GM21423 (cell line): ENCODE measurements around the gene EVX2.

ENCODE experiments used
- ATAC-seq: cut with Tn5 transposase; IDR thresholded peaks from one replicate; pipeline ENCODE4 v1.9.1; 2021; ENCODE audit warnings: mild to moderate bottlenecking, moderate library complexity; ENCODE audit not compliant: unreplicated experiment

The EVX2 gene

DNA sequence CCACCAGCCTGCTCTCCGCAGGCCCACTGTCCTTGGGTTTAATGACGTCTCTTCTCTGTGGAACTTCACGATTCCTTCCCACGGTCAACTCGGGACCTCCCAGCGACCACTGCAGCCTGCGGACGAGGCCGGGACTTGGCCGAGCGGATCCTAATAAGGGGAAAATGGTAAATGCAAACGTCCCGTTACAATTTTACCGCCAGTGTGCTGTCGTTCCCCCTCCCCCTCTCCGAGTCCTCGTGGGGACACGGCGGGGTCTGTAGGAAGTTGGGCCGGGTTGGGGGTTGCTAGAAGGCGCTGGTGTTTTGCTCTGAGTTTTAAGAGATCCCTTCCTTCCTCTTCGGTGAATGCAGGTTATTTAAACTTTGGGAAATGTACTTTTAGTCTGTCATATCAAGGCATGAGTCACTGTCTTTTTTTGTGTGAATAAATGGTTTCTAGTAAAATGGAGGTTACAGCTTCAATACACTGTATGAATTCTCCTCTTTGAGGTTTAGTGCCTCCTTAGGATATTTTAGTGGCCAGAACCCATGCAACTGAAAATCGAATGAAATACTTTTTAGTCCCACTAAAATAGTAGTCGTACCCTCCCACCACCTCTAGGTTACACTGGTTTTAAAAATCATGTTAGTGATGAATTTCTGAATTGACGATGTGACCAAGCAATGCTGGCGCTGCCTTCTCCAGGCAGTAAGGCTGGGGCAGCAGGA lies 25.6 kb upstream of the EVX2 start:
- ATAC-seq: no peak

DNA sequence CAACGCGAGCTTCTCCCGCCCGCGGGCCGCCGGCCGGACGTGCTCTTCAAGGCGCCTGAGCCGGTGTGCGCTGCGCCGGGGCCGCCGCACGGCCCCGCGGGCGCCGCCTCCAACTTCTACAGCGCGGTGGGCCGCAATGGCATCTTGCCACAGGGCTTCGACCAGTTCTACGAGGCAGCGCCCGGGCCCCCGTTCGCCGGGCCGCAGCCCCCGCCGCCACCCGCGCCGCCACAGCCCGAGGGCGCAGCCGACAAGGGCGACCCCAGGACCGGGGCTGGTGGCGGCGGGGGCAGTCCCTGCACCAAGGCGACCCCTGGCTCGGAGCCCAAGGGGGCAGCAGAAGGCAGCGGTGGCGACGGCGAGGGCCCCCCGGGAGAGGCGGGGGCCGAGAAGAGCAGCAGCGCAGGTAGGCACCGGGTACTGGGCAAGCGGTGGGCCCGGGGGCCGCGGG lies 24.0 kb upstream of the EVX2 start:
- no peak for ATAC-seq

DNA sequence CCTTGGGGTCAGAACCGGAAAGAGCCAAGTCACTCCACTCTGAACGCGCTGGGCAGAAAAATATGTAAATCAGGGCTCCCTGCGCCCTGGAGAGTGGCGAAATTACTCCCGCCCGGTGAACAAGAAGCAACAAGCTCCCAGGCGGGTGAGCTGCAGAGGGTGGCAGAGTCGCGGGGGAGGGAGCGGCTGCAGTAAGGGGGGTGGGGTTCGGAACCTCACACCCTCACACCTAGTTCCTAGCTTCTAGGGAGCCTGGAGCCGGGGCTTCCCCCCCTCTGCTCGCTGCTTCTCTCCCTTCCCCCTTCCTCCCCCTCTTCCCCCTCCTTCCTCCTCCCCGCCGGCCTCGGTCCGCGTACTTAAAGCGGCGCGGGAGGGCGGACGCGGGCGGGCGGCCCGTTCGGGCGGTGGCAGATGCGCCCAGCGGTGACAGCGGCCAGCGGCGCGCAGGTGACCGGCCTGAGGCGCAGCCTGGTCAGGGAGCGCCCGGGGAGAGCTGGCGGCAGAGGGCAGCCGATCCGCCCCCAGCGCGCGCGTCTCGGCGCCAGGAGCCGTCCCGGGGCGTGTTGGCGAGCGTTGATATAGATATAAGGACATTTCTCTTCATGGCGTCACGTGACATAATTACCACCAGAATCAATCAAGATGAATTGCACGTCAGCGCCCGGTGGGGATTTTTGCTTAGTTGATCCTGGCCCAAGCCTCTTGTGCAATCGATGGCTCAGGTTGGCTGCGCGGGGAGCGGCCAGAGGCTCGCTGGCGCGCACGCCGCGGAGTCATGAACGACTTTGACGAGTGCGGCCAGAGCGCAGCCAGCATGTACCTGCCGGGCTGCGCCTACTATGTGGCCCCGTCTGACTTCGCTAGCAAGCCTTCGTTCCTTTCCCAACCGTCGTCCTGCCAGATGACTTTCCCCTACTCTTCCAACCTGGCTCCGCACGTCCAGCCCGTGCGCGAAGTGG lies 23.1 kb upstream of the EVX2 start, which contains the start of gene HOXD11:
TSS of gene HOXD11 (plus strand) at position 700 of the 959 bp plus-strand sequence. CDS start at position 776, 76 bp downstream.
- no peak for ATAC-seq

DNA sequence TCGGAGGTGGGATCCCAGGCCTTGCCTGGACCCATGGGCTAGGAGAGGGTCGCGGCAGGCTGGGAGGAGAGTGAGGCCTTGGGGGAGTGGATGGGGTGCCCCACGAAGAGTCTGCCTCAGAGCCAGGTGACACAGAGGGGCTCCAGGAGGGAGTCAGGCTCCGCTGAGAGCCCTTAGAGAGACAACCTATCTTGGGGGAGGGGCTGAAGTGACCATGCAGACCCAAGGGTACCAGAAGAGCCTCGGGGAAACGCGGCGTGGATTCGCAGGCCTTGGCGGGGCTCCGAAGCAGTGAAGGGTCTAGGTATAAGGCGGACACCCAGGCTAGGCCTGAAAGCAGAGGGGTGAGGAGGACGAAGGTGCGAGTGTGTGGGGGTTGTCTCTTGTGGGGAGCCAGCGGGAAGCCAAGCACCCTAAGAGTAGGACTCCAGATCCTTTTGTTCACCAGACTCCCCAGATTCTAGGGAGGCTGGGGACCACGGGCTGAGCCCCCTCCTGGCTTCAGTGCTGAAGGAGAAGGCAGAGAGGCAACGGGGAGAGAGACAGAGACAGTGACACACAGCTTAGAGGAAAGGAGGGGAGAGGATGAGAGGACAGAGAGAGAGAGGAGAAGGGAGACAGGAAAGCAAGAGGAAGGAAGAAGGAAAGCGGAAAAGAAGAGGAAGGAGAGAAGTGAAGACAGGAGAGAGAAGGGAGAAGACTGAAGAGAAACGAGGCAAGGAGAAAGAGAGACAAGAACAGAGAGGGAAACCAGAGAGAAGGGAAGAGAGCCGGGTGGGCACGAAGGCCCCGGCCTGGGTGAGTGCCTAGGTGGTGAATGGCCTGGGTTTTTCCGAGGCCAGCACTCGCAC lies 22.2 kb upstream of the EVX2 start:
- no peak for ATAC-seq

DNA sequence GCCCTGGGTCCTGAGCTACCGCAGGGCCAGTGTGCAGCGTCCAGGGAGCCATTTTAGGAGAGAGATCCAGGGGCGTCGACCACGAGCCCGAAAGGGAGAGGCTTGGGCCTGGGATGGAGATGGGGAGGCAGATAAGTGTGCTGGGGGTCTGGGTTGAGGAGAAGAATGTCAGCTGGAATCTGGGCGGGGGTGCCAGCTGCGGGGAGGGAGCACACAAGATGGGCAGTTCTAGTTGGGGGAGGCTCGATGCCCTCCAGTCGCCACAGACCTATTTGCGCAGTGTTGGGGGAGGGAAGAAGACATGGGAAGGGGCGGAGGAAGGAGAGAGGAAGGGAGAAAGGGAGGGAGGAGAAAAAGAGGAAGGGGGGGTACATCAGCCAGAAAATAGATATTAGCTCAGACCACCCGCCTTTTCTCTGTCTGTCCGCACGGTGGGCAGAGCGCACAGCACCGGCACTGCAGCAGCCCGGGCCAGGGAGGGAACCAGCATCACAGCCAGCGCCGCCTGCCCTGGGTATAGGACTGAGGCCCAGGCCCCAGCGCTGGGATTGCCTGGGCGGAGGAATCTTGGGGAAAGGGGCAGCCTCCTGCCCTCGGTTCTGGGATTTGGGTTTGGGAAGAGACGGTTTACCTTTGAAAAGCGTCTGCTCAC lies 21.4 kb upstream of the EVX2 start:
- no peak for ATAC-seq

DNA sequence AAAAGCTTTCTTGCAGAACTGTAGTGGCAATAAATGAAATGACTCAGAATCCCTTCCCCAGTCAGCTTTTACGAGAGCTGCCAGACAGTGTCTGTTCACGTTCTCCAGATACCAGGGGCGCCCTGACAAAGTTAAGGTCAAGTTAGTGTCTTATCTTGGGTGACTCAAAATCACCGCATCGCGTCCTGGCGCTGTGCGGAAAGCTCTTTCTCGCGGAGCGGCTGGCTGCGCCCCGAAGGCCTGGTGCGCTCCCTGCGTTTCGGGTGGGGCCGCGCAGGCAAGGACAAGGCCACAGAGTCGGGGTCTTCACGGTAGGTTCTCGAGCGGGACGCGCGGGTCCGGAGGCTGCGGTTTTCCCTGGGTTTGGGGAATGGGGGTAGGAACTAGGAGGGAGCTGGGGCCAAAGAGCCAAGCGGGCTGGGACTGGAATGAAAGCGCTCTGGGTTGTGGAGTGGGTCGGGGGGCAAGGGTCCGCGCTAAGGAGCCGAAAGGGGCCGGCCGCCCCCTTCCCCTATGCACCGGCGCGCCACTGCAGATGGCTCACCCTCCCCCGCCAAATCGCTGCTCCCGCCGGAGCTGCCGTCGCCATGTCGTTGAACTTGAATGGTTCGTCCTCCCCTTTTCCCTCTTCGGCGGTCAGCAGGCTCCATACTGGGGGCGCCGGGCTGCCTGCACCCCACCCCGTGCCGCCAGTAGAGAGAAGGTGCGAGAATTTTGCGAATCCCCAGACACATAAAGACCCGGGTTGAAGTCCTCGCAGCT lies 20.7 kb upstream of the EVX2 start:
- no peak for ATAC-seq

DNA sequence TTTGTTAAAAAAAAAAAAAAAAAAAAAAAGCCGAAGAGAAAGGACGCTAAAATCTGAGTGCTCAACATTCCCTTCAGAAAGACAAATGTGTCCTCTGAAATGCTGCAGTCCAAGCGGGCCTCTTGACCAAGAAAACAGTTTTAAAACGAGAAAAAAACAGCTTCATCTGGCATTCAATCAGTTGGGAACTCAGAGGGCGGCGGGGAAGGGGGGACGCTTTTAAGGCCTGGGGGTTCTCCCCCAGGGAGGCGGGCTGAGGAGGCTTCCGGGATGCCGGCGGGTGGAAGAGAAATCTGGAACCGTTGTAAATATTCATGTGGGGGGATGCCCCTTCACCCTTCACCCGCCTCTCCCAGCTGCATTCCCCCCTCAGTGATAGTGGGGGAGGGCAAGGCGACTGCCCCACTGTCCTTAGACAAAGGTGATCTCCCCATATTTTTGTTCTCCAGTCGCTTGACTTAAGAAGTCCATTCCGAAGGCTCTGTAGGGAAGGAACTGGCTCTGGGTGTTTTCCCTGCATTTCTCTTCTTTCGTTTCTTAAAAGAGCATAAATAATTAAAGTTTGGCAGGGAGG lies 20.1 kb upstream of the EVX2 start:
- no peak for ATAC-seq

DNA sequence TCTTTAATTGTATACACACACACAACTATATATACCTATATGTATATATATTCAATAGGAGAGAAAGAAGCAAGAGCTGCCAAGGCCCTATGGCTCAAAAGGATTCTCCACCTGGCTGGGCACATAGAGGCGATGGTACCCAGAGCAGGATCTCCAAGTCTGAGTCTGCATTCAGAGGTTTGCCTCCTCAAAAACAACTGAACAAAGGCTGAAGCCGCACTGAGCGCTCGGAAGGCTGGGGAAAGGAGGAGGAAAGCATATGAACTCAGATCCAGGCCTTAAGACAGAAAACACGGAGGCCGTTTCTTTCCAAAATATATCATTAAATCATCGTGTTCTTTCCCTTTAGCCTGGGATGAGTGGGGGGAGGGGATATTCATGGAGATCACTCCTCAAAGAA lies 19.4 kb upstream of the EVX2 start:
- ATAC-seq: no peak

DNA sequence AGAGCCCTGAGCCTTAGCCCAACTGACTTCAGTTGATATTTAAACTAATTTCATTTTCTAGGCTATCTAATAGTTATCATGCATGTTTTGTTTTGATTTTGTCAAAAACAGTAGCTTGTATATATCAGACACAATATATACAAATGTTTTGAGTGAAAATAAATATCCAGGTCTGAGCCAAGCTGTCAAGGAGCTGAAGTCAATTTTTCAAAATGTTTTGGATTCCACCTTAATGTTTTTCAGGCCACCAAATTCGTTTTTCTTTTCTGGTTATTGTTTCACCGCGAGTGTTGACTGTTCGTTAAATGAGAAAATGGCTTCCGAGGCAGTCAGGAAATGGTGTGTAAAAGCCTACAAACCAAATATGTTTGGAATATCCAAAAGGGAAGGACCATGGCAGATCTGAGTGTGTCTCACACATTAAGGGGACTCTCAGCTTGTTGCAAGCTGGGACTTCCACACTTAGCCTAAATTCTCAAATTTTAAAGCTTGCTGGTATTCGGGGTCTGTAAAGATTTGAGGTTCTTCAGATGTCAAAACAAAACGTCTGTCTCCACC lies 18.6 kb upstream of the EVX2 start:
- no peak for ATAC-seq

DNA sequence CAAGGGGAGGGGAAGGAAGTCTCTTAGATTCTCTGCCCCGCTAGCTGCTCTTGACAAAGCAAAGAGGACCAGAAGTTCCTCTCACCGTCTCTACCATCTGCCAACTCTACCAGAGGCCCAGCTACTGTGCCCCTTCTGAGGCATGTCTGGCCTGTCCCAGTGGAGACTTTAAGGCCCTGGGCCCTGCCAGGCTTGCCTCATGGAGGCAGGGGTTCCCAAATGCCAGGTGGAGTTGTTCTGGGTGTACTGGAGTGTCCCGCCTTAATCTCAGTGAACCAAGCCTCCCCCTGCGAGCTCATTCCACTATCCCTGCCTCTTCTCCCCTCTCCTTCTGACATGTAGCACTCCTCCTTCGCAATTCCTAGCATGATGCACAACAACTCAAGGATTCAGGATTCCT lies 18.1 kb upstream of the EVX2 start:
- no peak for ATAC-seq

DNA sequence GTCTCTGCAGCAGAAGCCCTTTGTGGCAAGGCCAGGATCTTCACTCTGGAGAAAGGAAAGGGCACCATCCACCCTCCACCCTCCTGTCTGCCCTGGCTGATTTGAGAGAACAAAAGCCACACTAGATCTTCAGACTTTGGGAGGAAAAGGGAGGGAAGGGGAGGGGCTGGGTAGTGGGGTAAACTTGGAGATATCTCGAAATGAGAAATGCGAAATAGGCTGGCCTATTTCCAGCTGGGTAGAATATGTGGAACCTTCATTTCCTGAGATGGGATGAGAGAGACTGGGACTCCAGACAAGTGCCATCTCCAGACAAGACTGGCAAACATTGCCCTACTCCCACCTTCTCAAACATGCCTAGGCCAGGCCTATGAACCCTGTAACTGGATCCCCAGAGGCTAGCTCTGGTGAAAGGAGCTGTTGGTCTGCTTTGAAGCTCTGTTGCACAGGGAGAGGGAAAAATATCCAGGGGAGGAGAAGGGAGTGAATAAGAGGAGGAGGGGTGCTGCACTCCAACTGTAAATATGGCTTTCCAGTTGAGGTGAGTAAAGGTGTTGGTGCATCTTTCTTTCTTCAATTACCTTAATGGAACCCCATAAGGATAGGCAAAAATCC lies 17.6 kb upstream of the EVX2 start:
- ATAC-seq: no peak

DNA sequence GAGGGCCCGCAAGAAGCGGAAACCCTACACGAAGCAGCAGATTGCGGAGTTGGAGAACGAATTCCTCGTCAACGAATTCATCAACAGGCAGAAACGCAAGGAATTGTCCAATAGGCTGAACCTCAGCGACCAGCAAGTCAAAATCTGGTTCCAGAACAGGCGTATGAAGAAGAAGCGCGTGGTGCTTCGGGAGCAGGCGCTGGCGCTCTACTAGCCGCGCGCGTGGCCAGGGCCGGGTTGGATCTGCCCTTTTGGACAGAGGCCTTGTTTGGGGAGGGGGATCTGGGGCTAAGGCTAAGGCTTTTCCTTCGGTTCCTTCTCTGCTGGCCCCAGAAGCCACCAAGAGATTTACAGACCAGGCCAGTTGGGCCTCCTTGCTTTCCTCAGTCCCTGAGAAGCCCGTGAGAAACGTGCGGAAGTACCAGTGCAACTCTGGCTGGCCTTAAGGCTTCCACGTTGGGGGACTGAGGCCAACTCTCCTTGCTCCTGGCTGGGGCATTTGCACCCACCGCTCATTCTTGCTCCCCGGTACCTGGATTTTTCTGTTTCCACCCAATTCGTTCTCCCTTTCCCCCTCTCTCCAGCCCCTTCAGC lies 16.9 kb upstream of the EVX2 start:
- ATAC-seq: no peak

DNA sequence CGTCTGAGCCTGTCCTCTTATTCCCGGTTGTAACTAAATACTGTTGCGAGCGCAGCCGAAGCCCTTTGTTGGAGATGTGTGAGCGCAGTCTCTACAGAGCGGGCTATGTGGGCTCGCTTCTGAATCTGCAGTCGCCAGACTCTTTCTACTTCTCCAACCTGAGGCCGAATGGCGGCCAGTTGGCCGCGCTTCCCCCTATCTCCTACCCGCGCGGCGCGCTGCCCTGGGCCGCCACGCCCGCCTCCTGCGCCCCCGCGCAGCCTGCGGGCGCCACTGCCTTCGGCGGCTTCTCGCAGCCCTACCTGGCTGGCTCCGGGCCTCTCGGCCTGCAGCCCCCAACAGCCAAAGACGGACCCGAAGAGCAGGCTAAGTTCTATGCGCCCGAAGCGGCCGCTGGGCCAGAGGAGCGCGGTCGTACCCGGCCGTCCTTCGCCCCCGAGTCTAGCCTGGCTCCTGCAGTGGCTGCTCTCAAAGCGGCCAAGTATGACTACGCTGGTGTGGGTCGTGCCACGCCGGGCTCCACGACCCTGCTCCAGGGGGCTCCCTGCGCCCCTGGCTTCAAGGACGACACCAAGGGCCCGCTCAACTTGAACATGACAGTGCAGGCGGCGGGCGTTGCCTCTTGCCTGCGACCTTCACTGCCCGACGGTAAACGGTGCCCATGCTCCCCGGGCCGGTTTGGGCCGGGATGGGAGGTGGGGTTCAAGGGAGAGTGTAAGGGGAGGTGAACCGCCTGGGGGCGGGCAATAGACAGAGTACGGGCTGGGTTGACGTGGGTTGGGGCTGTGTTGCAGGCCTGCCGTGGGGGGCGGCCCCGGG lies 16.2 kb upstream of the EVX2 start, which contains the start of gene HOXD12:
TSS of gene HOXD12 (plus strand) at position 68 of the 819 bp plus-strand sequence. CDS start at position 75, 7 bp downstream.
- ATAC-seq: no peak

DNA sequence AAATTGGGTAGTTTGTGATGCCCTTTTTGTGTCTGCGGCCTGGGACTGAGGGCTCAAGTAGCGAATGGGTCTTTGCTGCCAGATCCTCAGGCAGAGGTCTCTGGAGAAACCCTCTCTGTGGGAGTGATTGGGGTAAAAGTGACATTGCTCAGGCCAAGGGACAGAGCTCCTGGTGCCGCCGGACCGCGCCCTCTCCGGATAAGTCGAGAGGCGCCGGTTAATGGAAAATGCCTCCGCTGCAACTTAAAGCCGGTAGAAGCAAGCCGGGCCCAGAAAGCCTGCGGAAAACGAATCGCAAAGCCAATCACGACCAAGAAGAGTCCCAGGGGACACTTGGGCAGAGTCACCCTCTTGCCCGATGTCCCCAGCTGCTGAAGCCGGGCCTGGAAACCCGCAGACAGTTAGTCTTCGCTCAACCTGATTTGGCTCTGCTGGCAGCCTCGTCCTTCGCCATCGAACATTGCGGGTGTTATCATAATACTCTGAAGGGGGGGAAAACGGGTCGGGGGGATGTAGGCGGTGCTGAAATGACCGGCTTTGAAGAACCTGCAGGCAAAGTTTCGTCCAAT lies 15.5 kb upstream of the EVX2 start:
- ATAC-seq: no peak

DNA sequence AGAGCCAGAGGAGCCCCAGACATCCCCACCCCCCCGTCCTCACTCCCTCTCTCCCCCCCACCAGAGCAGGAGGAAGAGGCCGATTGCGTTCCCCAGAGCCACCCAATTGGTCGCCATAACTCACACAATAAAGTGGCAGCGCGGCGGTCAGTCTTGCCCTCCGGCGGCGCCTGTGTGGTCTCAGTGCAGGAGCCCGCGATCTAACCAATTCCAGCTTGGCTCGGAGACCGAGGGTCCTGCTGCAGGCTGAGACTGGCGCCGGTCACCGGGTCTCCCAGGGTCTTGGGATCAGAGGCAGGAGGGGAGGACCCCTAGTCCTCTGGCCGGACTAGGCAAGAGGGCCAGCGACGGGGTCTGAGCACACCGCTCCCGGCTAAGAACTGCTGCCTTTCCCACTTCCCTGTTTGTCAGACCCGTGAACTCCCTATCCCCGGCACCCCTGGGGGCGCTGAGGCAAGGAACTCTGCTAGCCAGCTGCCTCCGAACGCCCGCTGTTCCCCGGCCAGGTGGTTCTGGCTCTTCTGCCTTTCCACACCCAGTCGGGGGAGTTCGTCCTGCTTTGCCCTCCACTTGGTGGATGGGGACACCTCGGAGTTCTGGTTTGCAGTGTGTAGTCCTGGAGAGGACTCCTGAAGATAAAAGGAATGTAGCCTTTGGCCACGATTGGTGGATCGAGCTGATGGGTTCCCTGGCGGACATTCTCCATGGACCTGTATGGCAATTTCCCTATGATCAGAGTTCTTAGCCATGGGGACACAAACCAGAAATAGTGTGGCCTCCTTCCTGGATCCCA lies 14.8 kb upstream of the EVX2 start:
- ATAC-seq: no peak

DNA sequence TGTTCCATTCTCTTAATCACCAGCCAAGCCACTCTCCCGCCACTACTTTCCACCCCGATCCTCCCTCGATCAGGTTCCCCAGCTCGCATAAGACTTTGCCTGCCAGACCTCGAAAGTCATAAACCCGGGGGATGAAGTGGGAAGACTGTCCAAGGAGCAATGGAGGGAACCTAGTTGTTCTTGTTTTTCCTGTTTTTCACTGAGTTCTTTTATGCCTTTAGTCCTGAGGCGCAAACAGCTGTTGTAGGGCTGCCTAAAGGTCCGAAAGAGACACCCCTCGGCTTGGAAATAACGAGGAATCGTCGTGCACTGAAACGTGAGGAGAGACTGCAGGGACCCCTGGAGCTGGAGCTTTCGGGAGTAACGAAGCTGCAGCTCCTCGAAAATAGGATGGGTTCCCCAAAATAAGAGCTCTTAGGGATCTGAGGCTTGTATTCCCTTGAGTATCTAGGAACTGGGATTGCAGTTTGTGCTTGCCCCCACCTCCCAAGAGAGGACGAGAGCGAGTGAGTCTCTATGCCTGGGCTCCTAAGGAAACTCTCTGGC lies 14.1 kb upstream of the EVX2 start:
- no peak for ATAC-seq
